HCT116 (cell line): ENCODE data around the gene CPNE2. TPM values are rescaled to one million over a fixed set of nuclear protein-coding genes. Genes with fewer than 3 reads are reported as not detected.

ENCODE experiments used
- ATAC-seq: fragments of 200-7000 bp; cut with Tn5 transposase; 2 replicates; pipeline ENCODE4 v1.9.1; 2020; ENCODE audit warnings: mild to moderate bottlenecking, moderate library complexity
- BruUV-seq: library from RNA; stranded (reverse); fragments of 400-500 nt; replicated peaks from 2 replicates; lab custom pipeline; 2021; lab: Mats Ljungman, UMichigan
- CTCF ChIA-PET: fragments of 300-600 bp; sonication (Branson Sonifier 250); formaldehyde crosslinking; loops from one replicate; lab custom pipeline; 2021; ENCODE audit warnings: antibody characterized with exemption; lab: Charles Lee
- POLR2A ChIA-PET: fragments of 300-600, 350-600 bp; sonication (Branson Sonifier 250); formaldehyde crosslinking; loops from one replicate; lab custom pipeline; 2021; ENCODE audit warnings: antibody characterized with exemption; lab: Charles Lee
- RAD21 ChIA-PET, 2 experiments: fragments of 300-600 bp; sonication (Branson Sonifier 250); formaldehyde crosslinking; loops; one replicate each; lab custom pipeline; 2023; ENCODE audit warnings: low total read pairs in 2 of 2; ENCODE audit not compliant: uncharacterized antibody in 2 of 2, unreplicated experiment in 2 of 2, low non-redundant PET in 1 of 2; lab: Charles Lee
- DNase-seq: peaks from one replicate; pipeline ENCODE4 v3.0.0-alpha.2; 2010; ENCODE audit warnings: low read depth, low spot score
- H2AFZ ChIP-seq: fragments of 200-600 bp; shearing (Covaris generic), sonication (generic); 2 replicates; pipeline ENCODE4 v1.6.1; 2017; ENCODE audit warnings: low read depth, mixed run types, mixed read lengths, antibody characterized with exemption, low read length; ENCODE audit not compliant: poor library complexity, severe bottlenecking
- H3K27ac ChIP-seq: 2 replicates; pipeline ENCODE4 v1.5.1; 2012; ENCODE audit warnings: low read depth, low read length
- H3K27me3 ChIP-seq: fragments of 200-600 bp; sonication (generic); 2 replicates; pipeline ENCODE4 v1.6.1; 2016; ENCODE audit warnings: mixed run types, low read length, mixed read lengths; ENCODE audit not compliant: insufficient read depth
- H3K36me3 ChIP-seq, 2 experiments: fragments of 200-500 bp in 1 of 2; fragments of 200-600 bp in 1 of 2; sonication (Bioruptor generic) in 1 of 2; sonication (generic) in 1 of 2; 2 replicates each; pipeline versions ENCODE4 v1.5.1 to v1.6.1; 2014 to 2016; ENCODE audit warnings: low read length in 2 of 2, inconsistent platforms in 1 of 2, mixed read lengths in 1 of 2, mixed run types in 1 of 2; ENCODE audit not compliant: insufficient read depth in 2 of 2, control insufficient read depth in 1 of 2
- H3K4me1 ChIP-seq, 2 experiments: fragments of 200-600 bp in 1 of 2; sonication (generic) in 1 of 2; 2 replicates each; pipeline versions ENCODE4 v1.5.1 to v1.6.1; 2012 to 2017; ENCODE audit warnings: low read length in 2 of 2, inconsistent platforms in 1 of 2, mild to moderate bottlenecking in 1 of 2, mixed read lengths in 1 of 2, mixed run types in 1 of 2, moderate library complexity in 1 of 2; ENCODE audit not compliant: insufficient read depth in 2 of 2, control insufficient read depth in 1 of 2
- H3K4me2 ChIP-seq: fragments of 200-600 bp; sonication (generic); 2 replicates; pipeline ENCODE4 v1.6.1; 2017; ENCODE audit warnings: mixed run types, low read length, mixed read lengths
- H3K4me3 ChIP-seq, 2 experiments: fragments of 200-600 bp in 1 of 2; sonication (generic) in 1 of 2; replicated peaks in 1 of 2; 2 replicates each; pipeline ENCODE4 v1.5.1; 2011 to 2016; ENCODE audit warnings: low read length in 2 of 2, control low read depth in 1 of 2, low read depth in 1 of 2, mild to moderate bottlenecking in 1 of 2, mixed read lengths in 1 of 2, mixed run types in 1 of 2
- H3K79me2 ChIP-seq: fragments of 200-600 bp; sonication (generic); 2 replicates; pipeline ENCODE4 v1.6.1; 2017; ENCODE audit warnings: mild to moderate bottlenecking, mixed run types, low read length, moderate library complexity, mixed read lengths; ENCODE audit not compliant: insufficient read depth
- H3K9ac ChIP-seq: fragments of 200-600 bp; sonication (generic); 2 replicates; pipeline ENCODE4 v1.6.1; 2016; ENCODE audit warnings: low read length, mixed read lengths
- H3K9me2 ChIP-seq: fragments of 200-600 bp; sonication (generic), shearing (Covaris generic); 2 replicates; pipeline ENCODE4 v1.6.1; 2017; ENCODE audit warnings: mixed run types, mild to moderate bottlenecking, moderate library complexity; ENCODE audit not compliant: insufficient read depth
- H3K9me3 ChIP-seq, 2 experiments: fragments of 200-500 bp in 1 of 2; fragments of 200-600 bp in 1 of 2; sonication (Bioruptor generic) in 1 of 2; sonication (generic) in 1 of 2; 2 replicates each; pipeline ENCODE4 v1.6.1; 2014 to 2017; ENCODE audit warnings: low read length in 2 of 2, mixed read lengths in 2 of 2, inconsistent platforms in 1 of 2, low read depth in 1 of 2, mild to moderate bottlenecking in 1 of 2, mixed run types in 1 of 2, moderate library complexity in 1 of 2; ENCODE audit not compliant: control insufficient read depth in 1 of 2, insufficient read depth in 1 of 2
- H4K20me1 ChIP-seq: fragments of 200-600 bp; sonication (generic), shearing (Covaris generic); 2 replicates; pipeline ENCODE4 v1.6.1; 2017; ENCODE audit warnings: mixed run types, mild to moderate bottlenecking, moderate library complexity; ENCODE audit not compliant: insufficient read depth
- CBX3 ChIP-seq: IDR thresholded peaks from 2 replicates; pipeline ENCODE4 v1.6.1; 2012; ENCODE audit warnings: low read depth
- CEBPB ChIP-seq: IDR thresholded peaks from 2 replicates; pipeline ENCODE4 v1.6.1; 2012; ENCODE audit warnings: low read depth
- CTCF ChIP-seq, 3 experiments: fragments of 200-600 bp in 1 of 3; sonication (generic) in 1 of 3; IDR thresholded peaks in 2 of 3; conservative IDR thresholded peaks in 1 of 3; 2 replicates each; pipeline ENCODE4 v1.5.1; 2012 to 2017; ENCODE audit warnings: low read depth in 2 of 3, low read length in 2 of 3, antibody characterized with exemption in 1 of 3, borderline replicate concordance in 1 of 3, control low read depth in 1 of 3, mild to moderate bottlenecking in 1 of 3, mixed read lengths in 1 of 3, mixed run types in 1 of 3, moderate library complexity in 1 of 3; ENCODE audit not compliant: insufficient read depth in 1 of 3
- EGR1 ChIP-seq: IDR thresholded peaks from 2 replicates; pipeline ENCODE4 v1.6.1; 2012; ENCODE audit warnings: low read depth
- FOSL1 ChIP-seq: IDR thresholded peaks from 2 replicates; pipeline ENCODE4 v1.6.1; 2012; ENCODE audit warnings: low read depth
- JUND ChIP-seq: IDR thresholded peaks from 2 replicates; pipeline ENCODE4 v1.6.1; 2012
- POLR2A ChIP-seq: IDR thresholded peaks from 2 replicates; pipeline ENCODE4 v1.7.0; 2011; ENCODE audit warnings: borderline replicate concordance; ENCODE audit not compliant: insufficient read depth, insufficient read length; ENCODE audit errors: extremely low read depth
- POLR2AphosphoS5 ChIP-seq: IDR thresholded peaks from 2 replicates; pipeline ENCODE4 v1.6.1; 2011; ENCODE audit warnings: mild to moderate bottlenecking, low read depth, low read length, moderate library complexity
- RAD21 ChIP-seq: IDR thresholded peaks from 2 replicates; pipeline ENCODE4 v1.6.1; 2012; ENCODE audit warnings: low read depth, mild to moderate bottlenecking
- REST ChIP-seq: IDR thresholded peaks from 2 replicates; pipeline ENCODE4 v1.6.1; 2012; ENCODE audit warnings: low read depth
- SIN3A ChIP-seq: IDR thresholded peaks from 2 replicates; pipeline ENCODE4 v1.6.1; 2012; ENCODE audit warnings: low read depth
- SP1 ChIP-seq: IDR thresholded peaks from 2 replicates; pipeline ENCODE4 v1.6.1; 2012; ENCODE audit warnings: low read depth
- SRF ChIP-seq: IDR thresholded peaks from 2 replicates; pipeline ENCODE4 v1.6.1; 2012; ENCODE audit warnings: low read depth
- YY1 ChIP-seq: IDR thresholded peaks from 2 replicates; pipeline ENCODE4 v1.6.1; 2011; ENCODE audit warnings: low read length, low read depth, moderate library complexity, mild to moderate bottlenecking; ENCODE audit not compliant: insufficient replicate concordance; ENCODE audit errors: extremely low read depth
- ZFX ChIP-seq: fragments of 450-650 bp; IDR thresholded peaks from 2 replicates; pipeline ENCODE4 v1.6.1; 2017
- ZNF274 ChIP-seq: fragments of 200-500 bp; sonication (Bioruptor generic); IDR thresholded peaks from 2 replicates; pipeline ENCODE4 v1.6.1; 2014; ENCODE audit warnings: mild to moderate bottlenecking, low read depth, low read length, inconsistent platforms
- intact Hi-C: fragments of 100-400 bp; cut with micrococcal nuclease; formaldehyde crosslinking; loops from 2 replicates; pipeline ENCODE4 v1.10.0; 2022
- total RNA-seq: library from RNA; stranded (reverse); gene quantifications from one replicate; pipeline ENCODE4 v1.2.1, GENCODE V29; 2021; ENCODE audit not compliant: unreplicated experiment

Gene CPNE2
- total RNA-seq, 1 experiment from 2014 or later = 31.2 TPM

DNA sequence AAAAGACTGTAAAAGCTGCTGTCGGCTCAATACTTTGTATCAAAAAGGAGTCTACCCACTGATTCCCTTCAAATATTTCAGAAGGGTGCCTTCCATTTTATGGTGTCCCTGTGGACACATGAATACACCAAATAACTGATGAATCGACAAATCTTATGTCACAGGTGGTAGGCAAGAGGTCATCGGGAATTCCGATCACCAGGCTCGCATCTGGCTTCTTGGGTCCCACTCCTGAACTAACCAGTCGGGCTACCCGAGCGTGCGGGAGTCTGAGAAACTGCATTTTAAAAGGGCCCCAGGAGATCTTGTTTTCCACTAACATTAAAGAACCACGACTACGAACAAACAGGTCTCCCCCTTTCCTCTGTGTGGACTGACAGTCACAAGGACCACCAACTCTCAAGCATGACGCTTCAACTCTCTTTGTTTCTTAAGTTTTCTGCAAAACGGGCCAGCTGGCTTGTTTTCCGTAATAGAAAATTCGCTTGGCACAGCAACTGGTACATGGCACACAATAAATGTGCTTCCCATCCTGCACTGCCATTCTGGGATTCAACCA, 92.6 kb downstream of the CPNE2 start:
- RAD21 ChIA-PET = no interaction called here
- no peaks in the 10 kb centered on the region for H3K9me3 ChIP-seq
- POLR2A ChIA-PET = no interaction called here
- DNase-seq (no peak), ATAC-seq (no peak)
- H3K9ac ChIP-seq = peak overlapping the region; percentile 95
- H3K4me3 ChIP-seq = peak overlapping the region; percentile 93 to 96
- intact Hi-C loops = loop anchor here (10.0 kb wide), 1 partner anchor 110 kb away; no protein-coding TSS in a partner anchor
- no peaks in the 10 kb centered on the region for H3K36me3 ChIP-seq
- peaks cover 9 to 21% of the 10 kb centered on the region in 2 experiments for H3K4me1 ChIP-seq
- peak overlapping the region; percentile 85 for H3K27ac ChIP-seq
- no peak overlapping the region for H2AFZ ChIP-seq
- CTCF ChIA-PET = no interaction called here
- H3K27me3 ChIP-seq = no peaks in the 10 kb centered on the region
- no TSS peak for BruUV-seq
- H4K20me1 ChIP-seq = no peaks in the 10 kb centered on the region
- peaks cover 85% of the 10 kb centered on the region for H3K79me2 ChIP-seq
- TF ChIP-seq FOSL1 = no peak
- TF ChIP-seq POLR2A = no peak
- TF ChIP-seq JUND = no peak
- TF ChIP-seq POLR2AphosphoS5 = no peak
- TF ChIP-seq ZNF274 = no peak
- no peak for TF ChIP-seq CEBPB
- no peak for TF ChIP-seq EGR1
- TF ChIP-seq REST = no peak
- no peak for TF ChIP-seq YY1
- no peak for TF ChIP-seq CTCF (IDR thresholded peaks at IDR 0.05 in 2 of 3, conservative IDR thresholded peaks at IDR 0.05 in 1 of 3; ENCODE audit: borderline replicate concordance in 1 of 3, insufficient read depth in 1 of 3, low read depth in 2 of 3, low read length in 2 of 3)
- TF ChIP-seq CBX3 = no peak
- no peak for TF ChIP-seq SP1
- TF ChIP-seq ZFX = no peak
- no peak for TF ChIP-seq SIN3A
- no peak for TF ChIP-seq RAD21
- TF ChIP-seq SRF = no peak
- TF ChIP-seq, all 23 proteins: peak for 0
- no peaks in the 10 kb centered on the region for H3K9me2 ChIP-seq
- H3K4me2 ChIP-seq = peak overlapping the region; percentile 82
